Measurements from ENCODE around the gene GDF10.

Gene GDF10

DNA sequence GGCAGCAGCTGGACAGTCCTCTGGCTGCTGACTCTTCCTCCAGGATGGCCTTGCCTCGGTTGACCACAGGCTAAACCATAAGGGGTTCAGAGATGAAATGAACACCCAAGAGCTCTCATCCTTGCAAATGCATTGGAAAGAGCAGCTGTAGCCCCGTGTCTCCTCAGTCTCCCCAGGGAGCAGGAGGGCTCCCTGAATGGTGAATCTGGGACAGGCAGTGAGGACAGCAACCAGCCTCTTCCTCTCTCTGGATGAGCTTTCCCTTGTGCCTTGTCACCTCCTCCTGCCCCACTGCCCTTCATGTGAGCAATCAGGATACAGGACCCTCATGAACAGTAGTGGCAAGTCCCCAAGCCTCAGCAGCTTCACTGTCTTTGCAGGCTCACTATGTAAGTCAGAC, 23.9 kb upstream of the GDF10 start:
- no peak for DNase-seq

DNA sequence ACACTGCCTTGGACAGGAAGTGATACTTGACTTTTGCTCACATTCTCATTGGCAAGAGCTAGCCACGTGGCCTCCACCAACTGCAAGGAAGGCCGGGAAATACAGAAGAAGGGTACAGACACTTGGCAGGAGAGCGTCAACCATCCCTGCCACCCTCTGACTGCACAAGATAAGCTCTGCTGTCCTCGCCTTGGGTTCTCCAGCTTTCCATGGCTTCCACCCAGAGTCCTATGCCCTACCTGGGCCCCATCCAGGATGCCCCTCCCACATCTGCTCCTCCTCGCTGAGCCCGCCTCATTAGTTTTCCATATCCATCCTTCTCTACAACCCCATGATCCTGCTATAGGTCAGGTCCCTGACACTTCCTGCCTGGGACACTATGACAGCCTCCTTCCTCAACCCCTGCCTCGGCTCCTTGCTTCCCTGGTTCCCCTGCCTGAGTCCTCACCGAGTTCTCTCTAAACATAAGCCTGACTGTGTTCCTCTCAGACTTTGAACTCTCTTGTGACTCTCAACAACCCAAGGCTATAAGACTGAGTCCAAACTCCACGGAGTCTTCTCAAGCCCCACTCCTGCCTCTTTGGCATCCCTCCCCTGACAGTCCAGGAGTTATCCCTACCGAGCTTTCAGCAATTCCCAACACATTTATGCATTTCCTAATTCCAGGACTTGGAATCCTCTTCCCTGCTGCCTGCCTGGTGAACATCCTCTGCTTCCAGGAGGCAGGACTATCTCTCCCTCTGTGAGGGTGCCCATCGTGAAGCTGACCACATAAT, 23.2 kb upstream of the GDF10 start:
- DNase-seq = no peak

DNA sequence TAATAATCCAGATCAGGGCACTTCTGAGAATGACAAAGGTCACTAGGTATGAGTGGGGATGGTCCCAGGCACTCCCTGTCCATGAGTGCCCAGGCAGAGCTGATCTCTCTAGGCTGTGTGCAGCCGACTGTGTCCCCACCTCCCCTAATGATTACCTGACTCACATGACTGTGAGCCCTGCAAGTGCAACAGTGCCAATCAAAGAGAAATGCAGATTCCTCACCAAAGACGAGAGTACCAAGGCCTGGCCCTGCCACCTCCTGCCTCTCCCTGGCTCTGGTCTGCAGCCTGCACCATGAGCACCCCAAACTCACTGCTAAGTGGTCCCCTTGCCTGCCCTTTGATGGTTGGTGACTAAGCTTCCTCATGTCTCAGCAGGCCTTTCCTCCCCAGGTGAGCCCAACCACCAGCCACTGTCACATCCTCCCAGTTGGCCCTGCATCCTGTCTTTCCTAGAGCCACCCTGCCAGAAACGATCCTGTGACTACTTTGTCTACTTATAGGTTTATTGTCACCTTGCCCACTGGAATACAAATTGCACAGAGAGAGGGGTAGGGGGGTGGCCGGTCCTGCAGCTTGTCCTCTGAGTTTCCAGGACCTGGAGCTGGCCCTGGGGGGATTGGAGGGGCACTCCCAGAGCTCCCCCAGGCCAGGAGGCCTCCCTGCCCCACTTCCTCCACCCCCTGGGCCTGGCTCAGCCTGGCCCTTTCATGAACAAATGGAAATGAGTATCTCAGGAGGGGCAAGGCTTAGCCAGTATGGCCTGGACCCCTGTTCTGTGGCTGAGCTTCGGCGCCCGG, 22.4 kb upstream of the GDF10 start:
- DNase-seq = no peak

DNA sequence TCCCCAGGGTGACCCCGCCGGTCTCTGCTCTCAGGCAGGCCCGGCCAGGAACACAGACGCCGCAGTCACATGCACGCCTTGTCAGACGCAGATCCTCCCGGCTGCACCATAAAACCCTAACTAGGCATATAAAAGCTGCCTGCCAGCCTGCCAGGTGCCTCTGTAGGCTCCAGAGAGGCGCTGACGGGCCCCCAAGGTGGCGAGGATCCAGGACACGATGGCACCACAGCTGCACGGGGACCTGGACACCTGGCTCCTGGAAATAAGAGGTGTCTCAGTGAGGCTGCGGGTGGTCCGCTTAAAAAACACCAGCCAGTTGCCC, 21.9 kb upstream of the GDF10 start:
- DNase-seq = no peak

DNA sequence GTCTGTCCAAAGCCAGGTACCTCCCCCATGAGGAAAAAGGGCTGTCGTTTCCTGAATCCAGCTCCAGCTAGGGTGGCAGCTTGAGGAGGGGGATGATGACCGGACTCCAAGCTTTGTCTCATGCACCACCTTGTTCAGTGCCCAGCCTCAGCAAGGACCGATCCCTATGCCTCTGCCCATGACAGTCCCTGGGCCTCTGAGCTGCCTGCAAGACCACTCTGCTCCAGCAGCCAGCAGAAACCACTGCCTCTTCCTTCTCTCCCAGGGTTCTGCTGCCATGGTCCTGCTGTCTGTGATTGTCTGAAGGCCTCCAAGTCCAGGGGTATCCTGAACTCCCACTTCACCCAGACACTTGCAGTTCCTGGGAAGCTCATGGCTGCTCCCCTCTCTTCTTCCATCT, 21.3 kb upstream of the GDF10 start:
- no peak for DNase-seq

DNA sequence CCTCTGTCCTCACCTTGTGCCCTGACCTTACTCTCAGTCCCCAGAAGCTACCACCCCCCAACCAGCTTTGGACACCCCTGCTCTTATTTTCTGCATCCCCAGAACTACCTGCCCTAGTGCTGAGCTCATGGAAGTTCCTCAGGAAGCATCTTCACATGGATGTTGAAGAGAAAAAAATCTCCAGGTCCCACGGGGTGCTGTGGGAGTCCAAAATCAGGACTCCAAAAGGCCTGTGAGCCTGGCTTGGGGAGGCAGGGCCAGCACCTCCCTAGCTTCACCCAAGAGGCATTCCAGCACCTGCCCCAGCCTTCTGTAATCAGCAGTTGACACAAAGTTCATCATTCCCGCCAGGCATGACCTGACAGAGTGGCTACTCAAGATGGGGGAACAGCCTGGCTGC, 20.7 kb upstream of the GDF10 start:
- no peak for DNase-seq

DNA sequence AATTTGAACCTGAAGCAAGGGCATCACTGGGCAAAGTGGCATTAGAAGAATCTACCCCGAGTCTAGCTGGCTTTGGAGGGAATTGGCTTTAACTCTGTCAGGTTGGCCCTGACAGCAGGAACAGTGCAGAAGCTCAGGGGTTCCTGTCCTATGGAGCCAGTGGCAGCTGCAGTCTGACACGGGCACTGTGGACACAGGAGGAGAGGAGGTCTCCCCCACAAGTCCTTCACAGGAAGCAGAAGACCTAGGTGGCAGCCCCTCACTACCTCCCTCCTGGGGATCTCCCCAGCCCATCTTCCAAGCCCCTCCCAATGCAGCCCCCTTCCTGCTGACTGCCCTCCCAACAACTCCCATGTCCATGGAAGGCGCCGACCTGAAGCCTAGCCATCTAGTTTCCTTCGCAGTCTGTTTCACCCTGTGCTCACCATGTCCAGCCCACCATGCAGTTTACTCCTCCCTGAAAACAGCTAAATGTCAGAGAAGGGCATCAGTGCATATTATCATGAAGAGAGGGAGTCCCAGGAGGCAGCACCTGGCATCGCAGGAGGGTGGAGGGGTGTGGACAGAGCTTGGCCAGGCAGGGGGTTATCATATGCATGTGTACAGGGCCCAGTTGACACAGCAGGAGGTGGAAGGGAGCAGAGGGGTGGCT, 17.9 kb upstream of the GDF10 start:
- no peak for DNase-seq

DNA sequence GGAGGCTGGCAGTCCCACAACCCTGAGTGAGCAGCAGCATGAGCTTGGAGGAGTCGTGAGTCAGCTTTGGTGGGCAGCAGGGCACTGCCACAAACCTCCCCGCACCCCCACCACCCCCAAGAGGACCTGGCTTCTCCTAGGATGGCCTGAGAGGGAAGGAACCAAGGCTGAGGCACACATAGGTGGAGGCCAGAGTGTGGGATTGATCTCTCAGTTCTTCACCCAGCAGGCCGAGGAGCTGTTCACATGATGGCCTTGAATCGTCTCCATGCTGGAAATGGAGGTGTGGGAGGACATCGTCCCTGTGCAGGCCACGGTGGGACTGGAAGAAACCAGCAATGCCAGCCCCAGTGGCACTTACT, 17.4 kb upstream of the GDF10 start:
- no peak for DNase-seq

DNA sequence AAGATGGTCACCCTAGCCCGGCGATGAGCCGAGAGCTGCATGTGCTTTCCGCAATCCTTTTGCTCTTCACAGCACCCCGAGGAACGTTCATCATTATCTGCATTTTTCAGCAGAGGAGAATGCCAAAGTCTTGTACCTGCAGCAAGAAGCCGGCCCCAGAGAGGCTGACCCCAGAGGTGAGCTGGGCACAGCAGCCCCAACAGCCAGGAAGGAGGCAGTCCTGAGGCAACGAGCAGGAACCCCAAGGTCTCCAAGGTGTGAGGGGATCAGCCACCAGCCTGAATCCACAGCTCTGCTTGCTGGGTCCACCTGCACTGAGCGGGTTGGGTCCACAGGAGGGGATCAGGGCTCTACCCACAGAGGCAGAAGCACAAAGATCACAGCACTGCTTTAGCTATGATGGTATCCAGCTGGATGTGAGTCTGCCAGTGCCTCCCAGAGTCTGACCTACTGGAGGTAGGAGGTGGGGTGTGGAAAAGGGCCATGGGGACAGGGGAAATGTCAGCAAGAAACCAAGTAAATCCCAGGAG, 16.8 kb upstream of the GDF10 start:
- no peak for DNase-seq

DNA sequence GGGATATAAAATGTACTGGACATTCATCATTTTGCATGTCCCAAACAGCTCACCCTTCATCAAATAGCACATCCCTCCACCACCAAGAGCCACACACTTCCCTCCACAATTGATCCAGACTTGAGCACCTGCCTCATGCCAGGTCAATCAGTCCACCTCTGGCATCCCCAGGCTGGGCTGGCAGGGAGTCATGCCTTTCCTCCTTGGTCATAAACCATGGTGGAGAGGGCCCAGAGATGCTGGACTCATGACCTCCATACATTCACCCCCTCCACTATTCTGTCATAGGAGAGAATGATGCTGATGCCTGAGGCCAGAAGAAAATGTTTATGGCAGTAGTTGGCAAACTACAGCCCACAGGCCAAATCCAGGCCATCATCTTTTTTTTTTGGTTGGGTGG, 16.1 kb upstream of the GDF10 start:
- no peak for DNase-seq

DNA sequence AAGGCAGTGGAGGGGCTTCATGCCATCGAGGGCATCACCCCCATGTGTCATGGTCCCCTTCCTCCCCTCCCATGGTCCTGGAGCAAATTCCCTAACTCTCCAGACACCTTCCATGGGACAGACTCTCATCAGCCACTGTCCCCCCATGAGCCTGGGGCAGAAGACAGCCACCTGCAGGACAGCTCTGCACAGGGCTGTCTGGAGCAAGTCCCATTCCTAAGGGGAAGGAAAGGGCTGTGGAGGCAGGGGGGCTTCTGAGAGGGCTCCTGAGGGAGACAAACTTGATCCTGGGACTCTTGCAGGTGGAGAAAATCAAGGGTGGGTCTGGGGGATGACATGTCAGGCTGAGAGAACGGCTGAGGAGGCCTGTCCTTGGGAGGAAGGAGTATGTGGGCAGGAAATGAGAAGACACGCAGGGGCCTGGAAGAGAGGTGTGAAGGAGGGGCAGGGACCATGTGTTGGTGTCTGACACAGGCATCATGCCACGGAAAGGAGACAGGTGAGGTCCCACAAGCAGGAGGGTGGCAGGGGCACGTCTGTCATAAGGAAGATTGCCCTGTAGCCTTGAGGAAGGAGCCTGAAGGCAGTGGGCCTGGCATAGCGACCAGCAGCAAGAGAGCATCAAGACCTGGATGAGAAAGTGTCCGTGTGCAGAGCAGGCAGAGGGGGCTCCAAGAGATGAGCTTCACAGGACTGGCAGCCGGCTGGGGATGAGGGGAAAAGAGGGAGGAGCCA, 14.4 kb upstream of the GDF10 start:
- no peak for DNase-seq

DNA sequence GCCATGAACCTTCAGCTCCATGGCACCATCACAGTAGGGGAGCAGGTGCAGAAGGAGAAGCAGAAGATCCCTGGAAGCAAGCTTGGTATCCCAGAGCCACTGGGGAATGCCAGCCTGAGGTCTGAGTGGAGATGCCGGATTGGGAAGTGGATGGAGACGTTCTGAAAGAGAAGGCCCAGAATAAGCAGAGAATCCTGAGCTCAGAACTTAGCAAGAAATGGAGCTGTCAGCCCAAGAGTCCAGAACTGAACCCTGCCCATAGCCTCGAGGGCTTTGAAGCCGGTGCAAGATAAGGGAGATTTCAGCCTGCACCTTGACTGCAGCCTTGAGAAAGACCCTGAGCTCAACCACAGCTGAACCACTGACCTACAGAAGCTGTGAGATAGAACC, 13.9 kb upstream of the GDF10 start:
- no peak for DNase-seq

DNA sequence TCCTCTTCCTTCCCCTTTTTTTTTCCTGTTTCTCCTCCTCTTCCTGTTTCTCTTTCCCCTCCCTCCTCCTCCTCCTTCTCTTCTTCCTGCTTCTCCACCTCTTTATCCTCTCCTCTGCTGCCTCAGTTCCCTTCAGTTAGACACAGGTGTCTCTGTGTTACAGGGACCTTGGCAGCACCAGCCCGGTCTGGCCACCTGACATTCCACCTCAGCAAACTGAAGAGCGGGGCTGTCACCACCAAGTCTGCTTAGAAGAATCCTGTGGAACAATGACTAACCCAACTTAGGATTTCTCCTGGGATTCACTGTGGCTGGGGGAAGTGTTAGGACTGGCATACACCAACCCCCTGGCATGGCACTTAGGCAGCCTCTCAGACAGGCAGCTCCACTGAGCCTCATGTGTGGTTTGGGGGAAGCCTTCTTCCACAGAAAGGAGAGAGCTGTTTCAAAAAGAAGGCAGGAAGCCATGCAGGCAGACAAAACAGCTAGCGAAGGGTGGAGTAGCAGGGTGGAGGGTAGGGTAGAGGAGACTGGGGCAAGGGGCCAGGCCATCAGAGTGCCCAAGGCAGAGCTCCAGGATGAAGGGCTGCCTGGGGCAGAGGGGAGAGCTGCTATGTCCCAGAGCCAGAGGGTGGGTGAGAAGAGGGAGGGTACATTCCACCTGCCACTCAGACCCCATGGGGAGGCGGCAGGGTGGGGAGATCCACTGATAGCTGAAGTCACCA, 13.2 kb upstream of the GDF10 start:
- DNase-seq = no peak

DNA sequence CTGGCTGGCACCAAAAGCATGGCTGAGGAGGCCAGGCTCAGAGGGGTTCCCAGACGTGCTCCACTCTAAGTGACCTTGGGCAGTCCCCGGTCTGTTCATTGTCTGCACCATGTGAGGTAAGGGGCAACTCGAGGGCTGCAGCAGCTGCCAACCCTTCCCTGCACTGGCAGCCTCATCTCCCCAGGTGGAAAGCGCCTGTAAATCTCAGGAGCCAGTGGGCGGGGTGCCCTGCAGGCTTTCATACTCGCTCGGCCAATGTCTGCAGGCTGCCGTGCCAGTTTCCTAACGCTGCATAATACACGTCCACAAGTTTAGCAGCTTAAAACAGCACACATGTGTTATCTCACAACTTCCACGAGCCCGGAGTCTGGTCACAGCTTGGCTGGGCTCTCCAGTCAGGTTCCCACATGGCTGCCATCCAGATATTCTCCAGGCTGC, 12.6 kb upstream of the GDF10 start:
- DNase-seq = no peak

DNA sequence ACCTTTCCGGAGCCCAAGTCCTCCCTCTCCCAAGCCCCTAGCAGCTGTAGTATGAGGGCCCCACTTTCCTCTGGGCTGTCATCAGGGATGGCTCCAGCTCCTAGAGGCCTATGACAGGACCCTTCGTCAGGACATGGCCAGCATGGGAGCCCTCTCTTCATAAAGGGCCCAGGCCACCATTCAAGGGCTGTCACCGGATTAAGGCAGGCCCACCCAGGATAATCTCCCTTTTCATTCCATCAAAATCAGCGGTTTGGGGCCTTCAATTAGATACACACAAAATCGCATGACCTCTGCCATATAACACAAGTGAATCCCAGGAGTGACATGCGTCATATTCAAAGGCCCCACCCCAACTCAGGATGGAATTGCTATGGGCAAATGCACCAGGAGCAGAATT, 12.2 kb upstream of the GDF10 start:
- DNase-seq = no peak

DNA sequence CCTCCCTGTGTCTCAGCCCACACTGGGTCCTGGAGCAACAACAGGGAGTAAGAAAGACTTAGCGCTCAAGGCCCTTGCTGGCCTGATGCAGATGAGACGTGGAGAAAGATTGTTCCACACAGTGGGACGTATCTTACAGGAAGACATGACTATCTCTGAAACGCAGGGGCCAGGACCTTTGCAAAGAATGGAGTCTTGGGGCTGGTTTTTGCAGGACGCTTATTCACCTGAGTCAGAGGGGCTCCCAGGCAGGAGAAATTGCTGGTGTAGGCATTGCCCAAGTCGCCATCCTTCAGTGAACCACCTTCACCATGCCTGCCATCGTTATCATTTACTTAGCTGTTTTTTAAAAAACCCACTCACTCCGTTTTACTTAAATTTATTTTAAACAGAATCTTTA, 11.8 kb upstream of the GDF10 start:
- no peak for DNase-seq

DNA sequence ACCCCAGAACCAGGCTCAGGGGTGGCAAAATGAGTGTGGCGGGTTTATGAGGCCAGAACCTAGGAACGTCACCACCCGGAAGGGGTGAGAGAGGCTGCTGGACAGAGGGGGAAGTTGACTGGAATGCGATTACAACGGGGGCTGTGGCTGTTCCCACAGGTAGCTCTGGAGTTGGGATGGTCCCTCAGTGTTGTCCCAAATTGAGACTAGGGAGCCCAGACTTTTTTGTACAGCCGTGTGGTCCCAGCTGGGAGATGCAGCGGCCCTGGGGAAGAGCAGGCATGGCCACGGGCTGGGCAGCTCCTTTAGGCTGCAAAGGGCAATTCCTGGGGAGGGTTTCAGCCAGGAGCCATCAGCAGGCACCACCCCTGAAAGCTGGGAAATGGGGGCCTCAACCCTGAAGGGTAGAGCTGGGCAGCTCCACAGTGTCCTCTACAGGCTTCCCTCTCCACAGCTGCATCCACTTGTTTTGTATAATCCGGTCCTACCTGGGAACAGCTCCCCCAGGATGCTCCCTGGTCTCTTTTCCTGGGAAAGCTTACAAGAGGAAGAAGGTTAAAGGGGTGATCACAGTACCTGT, 11.0 kb upstream of the GDF10 start:
- no peak for DNase-seq

DNA sequence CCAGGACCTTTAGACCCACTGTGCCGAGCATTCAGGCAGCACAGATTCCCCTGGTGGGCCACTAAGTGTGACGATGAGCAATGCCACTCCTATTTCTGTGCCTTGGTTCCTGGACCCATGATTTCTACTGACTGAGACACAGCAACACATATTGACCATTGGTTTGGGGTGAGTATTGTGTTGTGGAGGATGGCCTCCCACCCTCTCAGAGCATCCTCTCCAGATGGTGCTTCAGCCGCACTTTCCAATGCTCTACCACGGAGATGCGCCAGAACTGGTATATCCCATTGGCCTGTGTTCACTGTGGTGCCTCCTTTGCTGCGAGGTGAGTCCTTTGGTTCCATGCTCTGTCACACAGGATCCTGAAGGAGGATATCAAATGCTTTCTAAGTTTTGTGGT, 10.1 kb upstream of the GDF10 start:
- no peak for DNase-seq

DNA sequence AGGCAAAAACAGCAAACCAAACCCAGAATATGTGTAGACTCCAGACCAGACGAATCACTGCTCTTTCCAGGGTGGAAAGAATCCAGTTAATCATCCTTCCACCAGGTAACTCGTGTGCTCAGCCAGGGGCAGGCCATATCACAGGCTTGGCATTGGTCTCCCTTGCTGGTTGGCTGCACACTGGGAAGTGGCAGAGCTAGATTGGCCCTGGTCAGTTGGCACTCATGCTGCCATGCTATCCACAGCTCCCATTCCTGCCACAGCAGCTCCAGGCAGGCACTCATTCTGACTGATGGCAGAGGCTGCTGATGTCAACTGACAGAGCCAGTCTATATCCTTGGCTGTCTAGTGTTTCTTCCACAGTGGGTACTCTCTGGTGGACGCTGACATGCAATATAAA, 9.7 kb upstream of the GDF10 start:
- DNase-seq = no peak

DNA sequence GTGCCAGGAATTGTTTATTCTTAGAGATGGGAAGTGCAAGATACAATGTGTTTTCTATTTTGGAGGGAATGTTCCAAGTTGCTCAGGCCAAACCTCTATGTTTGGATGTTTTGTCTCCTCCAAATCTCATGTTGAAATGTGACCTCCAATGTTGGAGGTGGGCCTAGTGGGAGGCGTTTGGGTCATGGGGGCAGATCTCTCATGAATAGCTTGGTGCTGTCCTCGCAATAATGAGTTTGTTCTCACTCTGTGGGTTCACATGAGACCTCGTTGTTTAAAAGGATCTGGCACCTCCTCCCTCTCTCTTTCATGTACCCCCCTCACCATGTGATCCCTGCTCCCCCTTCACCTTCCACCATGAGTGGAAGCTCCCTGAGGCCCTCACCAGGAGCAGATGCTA, 8.3 kb upstream of the GDF10 start:
- no peak for DNase-seq

DNA sequence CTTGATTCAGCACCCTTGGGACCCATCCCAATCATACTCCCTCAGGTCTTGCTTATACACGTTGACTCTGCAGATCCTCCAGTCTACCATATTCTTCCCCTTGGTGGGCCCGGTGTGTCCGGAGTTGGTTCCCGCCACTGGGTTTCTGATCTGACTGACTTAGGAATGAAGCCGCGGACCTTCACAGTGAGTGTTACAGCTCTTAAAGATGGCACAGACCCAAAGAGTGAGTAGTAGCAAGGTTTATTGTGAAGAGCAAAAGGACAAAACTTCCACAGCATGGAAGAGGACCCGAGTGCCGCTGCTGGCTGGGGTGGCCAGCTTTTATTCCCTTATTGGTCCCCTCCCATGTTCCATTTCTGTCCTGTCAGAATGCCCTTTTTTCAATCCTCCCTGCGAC, 5.9 kb upstream of the GDF10 start:
- no peak for DNase-seq

DNA sequence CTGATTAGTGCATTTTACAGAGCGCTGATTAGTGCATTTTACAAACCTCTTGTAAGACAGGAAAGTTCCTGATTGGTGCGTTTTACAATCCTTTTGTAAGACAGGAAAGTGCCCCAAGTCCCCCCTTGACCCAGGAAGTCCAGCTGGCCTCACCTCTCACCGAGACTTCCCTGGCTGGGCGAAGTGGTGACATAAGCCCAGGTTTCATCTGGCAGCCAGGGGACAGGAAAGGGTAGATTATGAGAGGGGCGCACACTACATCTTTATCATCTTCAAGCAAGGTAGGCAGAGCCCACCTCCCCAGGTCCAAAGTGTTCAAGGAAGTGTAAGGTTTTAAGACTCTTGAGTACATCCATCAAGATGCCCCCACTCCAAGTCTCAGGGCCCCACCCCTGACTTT, 5.5 kb upstream of the GDF10 start:
- peak; percentile 1 for DNase-seq

Measured in activated CD4-positive, CD25-positive, alpha-beta regulatory T cell treated with anti-CD3 and anti-CD28 coated beads, Interleukin-2, amount 50 U/mL, for 72 hours (primary cell).